H4 (cell line): ENCODE measurements around the gene PKP4. TPM values are rescaled to one million over a fixed set of nuclear protein-coding genes. Genes with fewer than 3 reads are reported as not detected.
"Not testable (repeated sequence)": the region's sequence is repeated elsewhere in the genome, so short reads cannot be mapped to it uniquely, and the experiment has no call there.

Source experiments
- DNase-seq: peaks from one replicate; pipeline ENCODE4 v3.0.0-alpha.2; 2015; ENCODE audit warnings: low spot score
- total RNA-seq: library from RNA; depleted of rRNA; stranded (reverse); fragments of >200 nt; shearing (Covaris generic); gene quantifications from 2 replicates; pipeline ENCODE4 v1.2.3, GENCODE V29; 2014; rRNA removed

PKP4 gene, protein sequence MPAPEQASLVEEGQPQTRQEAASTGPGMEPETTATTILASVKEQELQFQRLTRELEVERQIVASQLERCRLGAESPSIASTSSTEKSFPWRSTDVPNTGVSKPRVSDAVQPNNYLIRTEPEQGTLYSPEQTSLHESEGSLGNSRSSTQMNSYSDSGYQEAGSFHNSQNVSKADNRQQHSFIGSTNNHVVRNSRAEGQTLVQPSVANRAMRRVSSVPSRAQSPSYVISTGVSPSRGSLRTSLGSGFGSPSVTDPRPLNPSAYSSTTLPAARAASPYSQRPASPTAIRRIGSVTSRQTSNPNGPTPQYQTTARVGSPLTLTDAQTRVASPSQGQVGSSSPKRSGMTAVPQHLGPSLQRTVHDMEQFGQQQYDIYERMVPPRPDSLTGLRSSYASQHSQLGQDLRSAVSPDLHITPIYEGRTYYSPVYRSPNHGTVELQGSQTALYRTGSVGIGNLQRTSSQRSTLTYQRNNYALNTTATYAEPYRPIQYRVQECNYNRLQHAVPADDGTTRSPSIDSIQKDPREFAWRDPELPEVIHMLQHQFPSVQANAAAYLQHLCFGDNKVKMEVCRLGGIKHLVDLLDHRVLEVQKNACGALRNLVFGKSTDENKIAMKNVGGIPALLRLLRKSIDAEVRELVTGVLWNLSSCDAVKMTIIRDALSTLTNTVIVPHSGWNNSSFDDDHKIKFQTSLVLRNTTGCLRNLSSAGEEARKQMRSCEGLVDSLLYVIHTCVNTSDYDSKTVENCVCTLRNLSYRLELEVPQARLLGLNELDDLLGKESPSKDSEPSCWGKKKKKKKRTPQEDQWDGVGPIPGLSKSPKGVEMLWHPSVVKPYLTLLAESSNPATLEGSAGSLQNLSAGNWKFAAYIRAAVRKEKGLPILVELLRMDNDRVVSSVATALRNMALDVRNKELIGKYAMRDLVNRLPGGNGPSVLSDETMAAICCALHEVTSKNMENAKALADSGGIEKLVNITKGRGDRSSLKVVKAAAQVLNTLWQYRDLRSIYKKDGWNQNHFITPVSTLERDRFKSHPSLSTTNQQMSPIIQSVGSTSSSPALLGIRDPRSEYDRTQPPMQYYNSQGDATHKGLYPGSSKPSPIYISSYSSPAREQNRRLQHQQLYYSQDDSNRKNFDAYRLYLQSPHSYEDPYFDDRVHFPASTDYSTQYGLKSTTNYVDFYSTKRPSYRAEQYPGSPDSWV
- total RNA-seq = 11.6 and 19.4 TPM in 2 replicates

DNA sequence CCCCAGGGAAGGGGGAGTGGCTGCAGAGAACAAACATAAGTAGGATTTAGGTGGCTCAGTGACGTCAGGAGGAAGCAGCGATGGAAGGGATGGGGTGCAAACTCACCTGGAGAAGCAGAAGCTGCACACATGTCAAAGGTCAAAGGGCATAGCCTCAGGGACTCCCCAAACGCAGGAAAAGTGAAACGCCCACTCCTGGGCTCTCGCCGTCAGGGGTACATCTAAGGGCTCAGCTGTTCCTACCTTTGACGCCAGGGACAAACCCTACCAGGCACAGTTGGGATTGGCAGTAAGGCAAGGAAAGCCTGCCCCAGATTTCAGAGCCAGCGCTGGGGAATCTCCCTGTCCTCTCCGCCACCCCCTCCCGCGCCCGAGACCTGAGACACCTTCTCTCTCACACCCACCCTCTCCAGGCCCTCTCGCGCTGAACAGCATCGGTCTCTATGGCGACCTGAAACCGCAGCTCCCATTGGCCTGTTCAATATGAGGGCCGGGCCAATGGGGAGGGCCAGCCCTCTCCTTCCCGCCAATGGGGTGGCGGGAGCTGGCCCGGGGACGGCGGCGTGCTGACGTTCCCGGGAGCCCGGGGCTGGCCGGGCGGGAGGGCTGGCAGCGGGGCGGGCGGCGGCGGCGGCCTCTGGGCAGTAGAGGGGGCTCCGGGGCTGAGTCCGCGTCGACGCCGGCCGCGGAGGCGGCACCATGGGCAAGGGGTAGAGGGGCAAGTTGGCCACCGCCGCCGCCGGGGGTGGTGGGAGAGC, at the start of gene PKP4, which contains the start of gene CCDC148:
TSS of gene PKP4 (plus strand) at position 644 of the 758 bp plus-strand sequence. CDS start 76,233 bp downstream, outside the sequence.
TSS of gene CCDC148 (minus strand) at position 445 of the 758 bp plus-strand sequence. CDS start at position 131, 314 bp downstream.
- peak; percentile 92 for DNase-seq

DNA sequence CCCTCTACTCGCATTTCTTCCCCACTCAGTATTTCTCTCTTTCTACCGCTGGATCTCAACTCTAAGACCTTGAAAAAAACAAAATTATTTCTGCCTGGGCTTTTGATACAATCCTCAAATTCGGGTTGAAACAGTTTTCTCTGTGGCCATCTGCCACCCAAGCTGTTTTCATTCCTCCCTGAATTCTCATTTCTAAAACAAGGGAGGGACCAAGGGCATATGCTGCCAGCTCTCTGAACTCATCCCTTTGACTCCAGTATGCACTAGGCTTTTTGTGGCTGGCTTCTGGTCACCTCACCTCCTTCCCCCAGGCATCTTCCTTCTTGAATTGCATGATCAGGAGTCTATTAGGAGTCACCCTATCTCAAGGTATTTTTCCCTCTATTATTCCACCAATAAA, 49.7 kb upstream of the PKP4 start:
- DNase-seq = no peak

DNA sequence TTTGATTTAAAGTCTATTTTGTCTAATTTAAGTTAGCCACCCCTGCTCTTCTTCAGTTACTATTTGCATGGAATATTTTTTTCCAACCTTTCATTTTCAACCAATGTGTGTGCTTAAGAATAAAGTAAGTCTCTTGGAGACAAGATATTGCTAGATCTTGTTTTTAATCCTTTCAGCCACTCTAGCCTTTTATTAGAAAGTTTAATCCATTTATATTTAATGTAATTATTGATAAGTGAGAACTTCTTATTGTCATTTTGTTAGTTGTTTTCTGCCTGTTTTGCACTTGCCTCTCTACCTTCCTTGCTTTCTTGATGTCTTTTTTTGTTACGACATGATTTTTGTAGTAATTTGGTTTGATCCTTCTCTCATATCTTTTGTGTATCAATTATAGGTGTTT, 46.6 kb upstream of the PKP4 start:
- no peak for DNase-seq

DNA sequence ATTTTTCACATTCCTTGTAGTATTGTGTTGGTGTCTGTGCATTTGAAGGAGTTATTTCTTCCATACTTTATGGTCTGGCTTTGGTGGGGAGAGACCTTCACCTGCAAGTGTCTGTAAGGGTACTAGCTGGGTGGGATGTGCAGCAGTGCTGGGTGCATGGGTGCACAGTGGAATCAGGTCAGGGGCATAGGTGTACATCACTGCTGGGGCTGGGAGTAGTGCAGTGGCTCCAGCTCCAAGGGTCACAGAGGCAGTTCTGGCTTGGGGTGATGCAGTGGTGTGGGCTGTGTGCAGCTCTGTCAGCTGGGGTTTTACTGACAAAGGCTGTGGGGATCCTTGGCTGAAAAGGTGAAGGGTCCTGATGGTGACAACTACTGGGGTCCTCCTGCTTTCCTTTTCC, 45.0 kb upstream of the PKP4 start:
- DNase-seq = no peak

DNA sequence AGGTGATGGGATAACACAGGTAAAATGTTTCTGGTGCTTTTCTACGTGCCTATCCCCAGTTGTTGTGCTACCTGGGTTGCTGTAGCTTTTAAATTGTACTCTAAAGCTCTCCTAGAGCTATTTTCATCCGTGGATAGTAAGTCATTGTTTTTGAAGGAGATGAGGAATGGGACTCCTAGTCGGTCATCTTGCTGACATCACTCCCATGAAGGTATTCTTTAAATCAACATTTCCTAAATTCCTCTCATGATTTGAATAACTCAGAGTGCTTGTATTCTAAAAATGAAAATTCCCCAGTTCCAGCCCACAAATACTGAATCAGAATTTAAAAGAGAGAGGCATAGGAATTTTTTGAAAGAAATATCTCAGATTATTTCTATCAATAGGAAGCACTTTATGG, 44.5 kb upstream of the PKP4 start:
- DNase-seq = no peak

DNA sequence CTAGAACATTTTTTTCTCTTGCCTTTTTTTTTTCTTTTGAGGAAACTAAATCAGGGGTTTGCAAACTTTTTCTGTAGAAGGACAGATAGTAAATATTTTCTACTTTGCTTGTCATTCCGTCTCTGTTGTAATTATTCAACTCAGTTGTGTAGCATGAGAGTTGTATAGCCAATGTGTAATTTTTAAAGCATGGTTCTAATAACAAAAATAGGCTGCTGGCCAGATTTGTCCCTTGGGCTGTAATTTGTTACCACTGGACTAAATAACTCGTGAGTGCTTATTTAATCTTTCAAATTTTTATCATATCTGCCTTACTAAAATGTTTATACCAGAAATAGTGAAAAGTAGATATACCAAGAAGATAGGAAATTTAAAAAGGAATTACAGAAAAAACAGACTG, 43.2 kb upstream of the PKP4 start:
- no peak for DNase-seq

DNA sequence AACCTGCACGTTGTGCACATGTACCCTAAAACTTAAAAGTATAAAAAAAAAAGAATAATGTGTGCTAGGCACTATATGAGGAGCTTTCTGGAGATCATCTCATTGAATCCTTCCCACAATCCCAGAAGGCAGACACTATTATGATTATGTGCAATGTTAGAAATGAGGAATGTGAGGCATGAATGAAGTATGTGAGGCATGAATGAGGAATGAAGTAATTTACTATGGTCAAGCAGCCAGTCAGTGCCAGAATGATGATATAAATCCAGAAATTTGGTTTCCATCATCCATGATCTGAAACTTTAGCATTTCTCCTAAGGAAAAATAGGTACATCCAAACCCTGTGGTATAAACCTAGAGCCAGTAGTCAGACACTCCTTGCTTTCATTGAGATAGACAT, 42.2 kb upstream of the PKP4 start:
- DNase-seq = no peak

DNA sequence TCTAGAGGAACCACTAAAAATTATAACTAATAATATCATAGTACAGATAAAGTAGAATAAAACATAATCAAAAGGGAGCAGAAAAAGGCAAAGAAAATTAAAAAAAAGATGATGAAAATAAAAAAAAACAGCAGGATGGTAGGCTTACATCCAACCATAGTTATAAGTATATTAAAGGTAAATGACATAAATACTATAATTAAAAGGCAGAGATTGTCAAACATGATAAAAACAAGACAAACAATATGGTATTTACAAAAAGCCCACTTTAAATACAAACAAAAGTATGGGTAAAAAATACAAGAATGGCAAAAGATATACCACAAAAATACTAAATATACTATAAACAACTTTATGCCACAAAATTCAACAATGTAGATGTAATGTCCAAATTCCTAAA, 24.6 kb upstream of the PKP4 start:
- DNase-seq = no peak

DNA sequence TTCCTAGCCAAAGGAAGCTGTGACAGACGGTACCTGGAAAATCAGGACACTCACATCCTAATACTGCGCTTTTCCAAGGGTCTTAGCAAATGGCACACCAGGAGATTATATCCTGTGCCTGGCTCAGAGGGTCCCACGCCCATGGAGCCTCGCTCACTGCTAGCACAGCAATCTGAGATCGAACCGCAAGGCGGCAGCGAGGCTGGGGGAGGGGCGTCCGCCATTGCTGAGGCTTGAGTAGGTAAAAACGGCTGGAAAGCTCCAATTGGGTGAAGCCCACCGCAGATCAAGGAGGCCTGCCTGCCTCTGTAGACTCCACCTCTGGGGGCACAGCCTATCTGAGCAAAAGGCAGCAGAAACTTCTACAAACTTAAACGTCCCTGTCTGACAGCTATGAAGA, 23.0 kb upstream of the PKP4 start:
- not testable (repeated sequence) for DNase-seq

DNA sequence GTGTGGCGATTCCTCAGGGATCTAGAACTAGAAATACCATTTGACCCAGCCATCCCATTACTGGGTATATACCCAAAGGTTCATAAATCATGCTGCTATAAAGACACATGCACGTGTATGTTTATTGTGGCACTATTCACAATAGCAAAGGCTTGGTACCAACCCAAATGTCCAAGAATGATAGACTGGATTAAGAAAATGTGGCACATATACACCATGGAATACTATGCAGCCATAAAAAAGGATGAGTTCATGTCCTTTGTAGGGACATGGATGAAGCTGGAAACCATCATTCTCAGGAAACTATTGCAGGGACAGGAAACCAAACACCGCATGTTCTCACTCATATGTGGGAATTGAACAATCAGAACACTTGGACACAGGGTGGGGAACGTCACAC, 17.7 kb upstream of the PKP4 start:
- not testable (repeated sequence) for DNase-seq

DNA sequence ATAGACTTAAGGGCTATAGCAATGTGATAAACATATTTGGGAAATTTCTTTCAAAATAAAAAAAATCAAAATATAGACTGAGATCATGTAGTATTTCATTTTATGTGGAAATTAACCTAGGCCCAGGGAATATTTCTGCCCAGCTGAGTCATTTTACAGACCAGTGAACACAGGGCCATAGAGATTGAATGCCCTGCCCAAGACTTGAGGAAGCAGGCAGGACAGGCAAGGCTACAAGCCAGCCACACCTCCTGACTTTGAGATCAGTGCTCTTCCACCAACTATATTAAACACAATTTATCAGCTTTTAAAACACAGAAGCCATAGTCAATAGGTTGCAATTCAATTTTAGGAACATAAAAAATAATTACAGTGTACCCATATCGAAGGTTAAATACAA, 13.1 kb upstream of the PKP4 start:
- DNase-seq = no peak

DNA sequence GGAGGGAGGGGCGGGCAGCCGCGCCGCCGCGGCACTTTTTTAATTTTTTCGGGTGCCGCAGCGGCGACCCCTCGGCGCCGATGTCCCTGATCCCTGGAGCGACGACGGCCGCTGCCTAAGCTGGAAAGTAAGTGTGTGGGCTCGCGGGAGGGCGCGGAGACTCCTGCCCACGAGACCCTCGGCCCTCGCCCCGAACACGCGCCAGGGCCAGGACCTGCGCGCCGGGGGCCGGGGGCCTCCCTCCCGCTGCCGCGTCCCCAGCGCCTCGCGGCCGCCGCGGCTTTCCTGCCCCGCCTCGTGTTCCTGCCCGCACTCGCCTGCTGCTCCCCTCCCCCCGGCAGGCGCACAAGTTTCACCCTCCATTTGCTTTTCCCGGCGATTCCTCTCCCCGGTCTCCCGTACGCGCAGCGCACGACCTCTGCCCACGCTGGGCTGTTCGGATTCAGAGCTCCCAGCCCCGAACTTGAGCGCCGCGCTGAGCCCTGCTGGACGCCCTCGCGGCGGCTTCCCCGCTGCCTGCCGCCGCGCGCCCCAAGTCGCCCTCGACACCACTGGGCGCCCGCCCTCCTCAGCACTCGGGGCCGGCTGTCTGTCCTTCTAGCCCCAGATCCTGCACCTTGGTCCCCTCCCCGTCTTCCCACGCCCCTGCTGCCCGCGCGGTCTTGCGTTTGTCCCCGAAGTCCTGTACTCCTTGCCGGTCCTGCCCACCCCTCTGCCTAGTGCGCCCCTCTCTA, 507 bp downstream of the PKP4 start:
- DNase-seq = peak; percentile 48

DNA sequence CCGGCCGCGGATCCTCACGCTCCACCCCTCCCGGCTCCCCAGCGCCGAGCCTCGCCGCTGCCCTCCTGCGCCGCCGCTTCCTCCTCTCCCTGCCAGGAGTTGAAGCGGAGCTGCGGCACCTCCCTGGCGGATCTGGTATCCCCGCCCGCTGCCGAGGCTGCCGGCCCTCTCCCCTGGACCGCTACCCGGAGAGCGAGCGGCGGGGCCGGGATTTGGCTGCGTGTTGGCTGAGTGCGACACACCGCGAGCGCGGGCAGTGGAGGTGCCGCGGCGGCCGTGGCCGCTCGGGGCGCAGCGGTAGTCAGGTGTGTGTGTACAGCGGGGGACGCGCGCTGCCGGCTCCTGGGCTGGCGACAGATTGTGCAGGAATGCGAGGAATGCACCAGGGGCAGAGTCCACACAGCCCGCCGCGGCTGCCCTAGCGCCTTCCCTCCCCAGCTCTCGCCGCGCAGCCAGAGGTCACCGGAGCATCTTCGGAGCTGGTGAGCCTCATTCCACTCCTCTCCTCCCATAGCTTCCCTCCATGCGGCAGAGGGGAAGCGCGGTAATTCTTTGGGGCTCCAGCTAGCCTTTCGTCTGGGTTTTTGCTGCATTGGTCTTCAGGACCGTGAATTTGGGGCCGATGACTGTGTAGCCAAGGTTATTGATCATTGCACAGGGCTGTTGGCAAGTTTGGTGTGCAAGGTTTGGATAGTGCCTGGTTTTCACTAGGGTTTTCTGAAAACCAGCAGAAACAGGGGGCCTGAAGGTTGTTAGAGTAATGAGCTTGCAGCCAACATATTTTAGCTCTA, 1.3 kb downstream of the PKP4 start:
- DNase-seq = peak; percentile 57

DNA sequence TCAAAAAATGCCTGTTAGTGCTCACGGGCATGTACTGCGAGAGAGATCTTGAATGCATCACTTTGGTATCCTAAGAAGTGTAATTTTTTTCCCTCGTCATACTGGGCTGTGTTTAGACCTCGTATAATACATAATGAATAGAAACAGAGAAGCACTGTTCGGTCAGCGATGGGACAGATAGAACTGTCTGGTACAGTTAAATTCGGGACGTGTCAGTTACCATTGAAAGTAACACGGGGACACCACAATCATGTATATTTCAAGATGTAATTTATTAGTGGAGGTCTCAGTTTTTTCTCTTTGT, 1.8 kb downstream of the PKP4 start:
- DNase-seq = no peak

DNA sequence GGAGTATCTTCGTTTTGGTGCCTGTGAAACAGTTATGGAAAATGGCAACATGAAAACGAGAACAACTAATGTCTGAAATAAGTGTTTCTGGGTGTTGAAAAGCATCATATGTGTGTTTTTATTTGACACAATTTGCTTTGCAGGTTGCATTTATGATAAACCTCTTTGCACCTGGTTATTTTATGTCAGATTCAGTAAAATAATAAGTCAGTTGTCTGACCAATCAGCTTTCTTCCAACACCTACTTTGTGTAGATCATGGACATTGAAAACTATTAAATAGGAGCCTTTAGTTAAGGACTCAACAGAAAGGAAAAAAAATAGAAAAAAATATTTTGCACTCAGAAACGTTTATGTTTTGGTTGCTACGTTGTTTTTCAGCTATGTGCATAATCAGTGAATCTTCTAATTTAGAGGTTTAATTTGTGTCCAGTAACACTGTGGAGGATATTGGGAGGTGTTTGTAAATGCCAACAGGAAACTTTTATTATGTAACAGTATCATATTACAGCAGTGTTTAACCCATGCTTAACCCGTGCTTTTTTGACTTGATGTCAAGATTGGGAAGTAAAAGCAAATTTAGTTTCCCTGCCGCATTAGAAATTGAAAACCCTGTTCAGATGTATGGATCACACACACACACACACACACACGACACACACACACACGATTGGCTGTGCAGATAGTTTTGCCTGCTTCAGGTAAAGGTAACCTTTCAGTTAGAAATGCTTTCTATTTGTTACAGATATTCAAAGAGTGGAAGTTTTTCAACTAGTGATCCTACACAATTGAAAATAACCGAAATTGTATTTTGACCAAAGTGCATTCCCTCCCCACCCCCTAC, 2.6 kb downstream of the PKP4 start:
- DNase-seq = no peak

DNA sequence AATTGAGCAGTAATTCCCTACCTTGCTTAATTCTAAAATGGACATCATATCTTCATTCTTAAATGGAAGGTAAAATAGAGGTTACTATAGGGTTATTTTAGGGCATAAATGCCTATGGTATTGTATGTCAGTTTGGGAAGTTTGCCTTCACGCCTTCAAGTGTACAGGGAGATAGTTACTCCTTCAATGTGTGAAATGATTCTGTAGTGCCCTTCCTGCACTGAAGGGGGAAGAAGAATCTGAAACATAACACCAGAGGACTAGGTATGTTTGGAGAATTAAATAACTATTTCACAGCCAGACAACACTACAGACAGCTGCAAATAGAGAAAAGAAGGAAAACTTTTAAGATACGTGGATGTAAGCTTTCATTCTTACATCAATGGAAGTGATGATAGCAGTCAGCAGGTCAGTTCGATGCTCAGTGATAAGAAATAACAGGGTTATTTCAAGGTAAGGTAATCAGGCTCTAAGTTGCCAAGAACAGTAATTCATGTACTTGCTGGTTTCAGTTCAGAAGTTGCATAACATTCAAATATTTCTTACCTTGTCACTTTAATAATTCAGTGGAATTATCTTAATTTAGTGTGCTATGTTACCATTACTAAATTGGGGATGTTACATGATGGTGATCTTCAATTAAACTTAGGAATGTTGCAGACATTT, 4.0 kb downstream of the PKP4 start:
- DNase-seq = no peak

DNA sequence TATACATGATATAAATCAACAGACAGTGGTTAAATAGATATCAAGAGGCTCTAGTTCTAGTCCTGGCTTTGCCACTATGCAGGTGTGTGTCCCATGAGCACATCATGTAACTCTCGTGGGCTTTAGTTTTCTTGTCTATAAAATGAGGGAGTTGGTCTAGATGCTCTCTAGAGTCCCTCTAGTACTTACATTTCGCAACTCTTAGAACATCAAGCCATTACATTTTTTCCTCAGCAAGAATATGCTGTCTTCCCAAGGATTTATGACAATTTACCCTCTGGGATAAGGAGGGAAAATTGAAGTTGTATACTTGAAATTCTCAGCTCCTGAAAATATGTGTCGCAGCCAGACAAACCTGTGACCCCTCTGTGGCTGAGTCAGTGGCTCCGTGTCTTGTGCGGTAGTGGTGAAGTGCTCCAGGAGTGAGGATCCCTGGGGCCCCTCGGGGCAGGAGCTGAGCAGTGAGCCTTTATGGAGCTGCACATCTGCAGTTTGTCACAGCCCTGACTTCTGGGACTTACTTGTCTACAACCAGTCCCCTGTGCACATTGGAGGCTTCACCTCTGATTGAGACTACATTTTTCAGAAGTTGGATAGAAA, 6.8 kb downstream of the PKP4 start:
- DNase-seq = no peak
